Measurements from ENCODE around the gene TM2D3. TPM values are rescaled to one million over a fixed set of nuclear protein-coding genes. Genes with fewer than 3 reads are reported as not detected.

TM2D3 gene
- total RNA-seq, 1 experiment from 2014 or later = 34.7 TPM

DNA sequence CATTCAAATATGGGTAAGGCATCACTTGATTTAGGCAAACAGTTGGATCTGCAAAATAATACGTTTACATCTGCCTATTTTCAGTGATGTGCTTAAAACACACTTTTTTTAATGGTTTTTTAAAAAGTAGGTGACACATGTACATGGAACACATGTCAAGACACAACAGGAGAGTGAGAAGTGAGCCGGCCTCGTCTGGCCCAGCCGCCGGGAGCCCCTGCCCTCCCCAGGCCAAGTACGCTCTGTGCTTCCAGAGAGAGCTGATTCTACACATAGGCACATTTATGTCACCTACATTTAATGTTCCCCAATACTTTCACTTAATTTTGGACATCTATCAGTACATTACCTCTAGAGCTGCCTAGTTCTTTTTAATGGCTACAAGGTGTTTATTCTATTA lies 3.8 kb downstream of the TM2D3 start:
- H3K9me3 Mint-ChIP-seq (ENCODE audit: unreplicated experiment) = no peaks in the 10 kb centered on the region
- H3K36me3 Mint-ChIP-seq (ENCODE audit: insufficient read depth, unreplicated experiment) = peaks cover 30% of the 10 kb centered on the region
- no peaks in the 10 kb centered on the region for H3K27me3 ChIP-seq (replicated peaks; ENCODE audit: control insufficient read depth, insufficient read depth, low read length)
- CTCF ChIA-PET = no interaction called here
- H3K4me3 Mint-ChIP-seq (ENCODE audit: unreplicated experiment) = no peak overlapping the region
- H3K4me3 ChIP-seq (ENCODE audit: low read depth, low read length) = no peak overlapping the region
- H3K27ac Mint-ChIP-seq (ENCODE audit: unreplicated experiment) = no peak overlapping the region
- H3K9me3 ChIP-seq = no peaks in the 10 kb centered on the region
- no peaks in the 10 kb centered on the region; the same call in 1 of the 2 replicates for H3K36me3 ChIP-seq (ENCODE audit: control insufficient read depth, insufficient read depth, low read length)
- intact Hi-C loops (cut with micrococcal nuclease; ENCODE audit: unreplicated experiment) = no loop called here
- DNase-seq = no peak
- H3K4me1 ChIP-seq = peaks cover 9% of the 10 kb centered on the region
- no TSS peak for BruUV-seq (replicated peaks)
- no peaks in the 10 kb centered on the region for H3K27me3 Mint-ChIP-seq (ENCODE audit: insufficient read depth, unreplicated experiment)
- POLR2A ChIA-PET = no interaction called here
- H3K4me1 Mint-ChIP-seq (ENCODE audit: low read depth, unreplicated experiment) = peaks cover 4% of the 10 kb centered on the region
- TF ChIP-seq, protein P1, sequence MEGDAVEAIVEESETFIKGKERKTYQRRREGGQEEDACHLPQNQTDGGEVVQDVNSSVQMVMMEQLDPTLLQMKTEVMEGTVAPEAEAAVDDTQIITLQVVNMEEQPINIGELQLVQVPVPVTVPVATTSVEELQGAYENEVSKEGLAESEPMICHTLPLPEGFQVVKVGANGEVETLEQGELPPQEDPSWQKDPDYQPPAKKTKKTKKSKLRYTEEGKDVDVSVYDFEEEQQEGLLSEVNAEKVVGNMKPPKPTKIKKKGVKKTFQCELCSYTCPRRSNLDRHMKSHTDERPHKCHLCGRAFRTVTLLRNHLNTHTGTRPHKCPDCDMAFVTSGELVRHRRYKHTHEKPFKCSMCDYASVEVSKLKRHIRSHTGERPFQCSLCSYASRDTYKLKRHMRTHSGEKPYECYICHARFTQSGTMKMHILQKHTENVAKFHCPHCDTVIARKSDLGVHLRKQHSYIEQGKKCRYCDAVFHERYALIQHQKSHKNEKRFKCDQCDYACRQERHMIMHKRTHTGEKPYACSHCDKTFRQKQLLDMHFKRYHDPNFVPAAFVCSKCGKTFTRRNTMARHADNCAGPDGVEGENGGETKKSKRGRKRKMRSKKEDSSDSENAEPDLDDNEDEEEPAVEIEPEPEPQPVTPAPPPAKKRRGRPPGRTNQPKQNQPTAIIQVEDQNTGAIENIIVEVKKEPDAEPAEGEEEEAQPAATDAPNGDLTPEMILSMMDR (IDR thresholded peaks at IDR 0.05; ENCODE audit: insufficient read depth in 1 of 2, low read depth in 1 of 2, low read length in 1 of 2, severe bottlenecking in 1 of 2, unreplicated experiment in 1 of 2) = no peak

DNA sequence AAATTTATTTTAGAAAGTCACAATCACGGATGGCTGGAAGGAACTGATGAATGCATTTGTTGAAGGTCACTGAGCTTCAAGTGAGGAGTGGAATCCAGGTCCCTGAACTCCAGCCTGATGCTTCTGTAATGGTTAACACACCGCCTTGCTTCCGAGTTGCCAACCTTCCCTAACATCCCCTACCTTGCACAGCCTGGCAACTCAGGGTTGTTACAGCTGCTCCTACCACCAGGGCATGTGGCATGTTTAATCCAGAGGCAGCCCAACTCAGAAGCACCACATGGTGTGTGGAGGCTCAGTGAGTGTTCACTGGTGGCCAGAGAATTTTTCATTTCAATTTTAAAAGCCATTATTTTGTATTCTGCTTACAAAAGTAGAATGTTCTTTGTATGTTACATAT lies 4.9 kb downstream of the TM2D3 start:
- Mint-ChIP-seq H3K27ac (ENCODE audit: unreplicated experiment) (no peak overlapping the region), H3K4me3 (ENCODE audit: unreplicated experiment) (no peak overlapping the region), H3K27me3 (ENCODE audit: insufficient read depth, unreplicated experiment) (no peaks in the 10 kb centered on the region), H3K36me3 (ENCODE audit: insufficient read depth, unreplicated experiment) (peaks cover 35% of the 10 kb centered on the region), H3K9me3 (ENCODE audit: unreplicated experiment) (no peaks in the 10 kb centered on the region), H3K4me1 (ENCODE audit: low read depth, unreplicated experiment) (peaks cover 4% of the 10 kb centered on the region)
- TF ChIP-seq, protein P1 (IDR thresholded peaks at IDR 0.05; ENCODE audit: insufficient read depth in 1 of 2, low read depth in 1 of 2, low read length in 1 of 2, severe bottlenecking in 1 of 2, unreplicated experiment in 1 of 2) = no peak
- DNase-seq = no peak
- no peaks in the 10 kb centered on the region for H3K27me3 ChIP-seq (replicated peaks; ENCODE audit: control insufficient read depth, insufficient read depth, low read length)
- ChIA-PET CTCF (interaction anchor here (0.5 kb wide), 1 partner anchor 355 kb away, joined by 3 read pairs; no protein-coding TSS in a partner anchor), POLR2A (no interaction called here)
- intact Hi-C loops (cut with micrococcal nuclease; ENCODE audit: unreplicated experiment) = no loop called here
- H3K4me1 ChIP-seq = peaks cover 9% of the 10 kb centered on the region
- no peaks in the 10 kb centered on the region for H3K9me3 ChIP-seq
- no peaks in the 10 kb centered on the region; the same call in 1 of the 2 replicates for H3K36me3 ChIP-seq (ENCODE audit: control insufficient read depth, insufficient read depth, low read length)
- no peak overlapping the region for H3K4me3 ChIP-seq (ENCODE audit: low read depth, low read length)
- no TSS peak for BruUV-seq (replicated peaks)

GRCh38 chr15:101646672-101647071 lies 5.5 kb downstream of the TM2D3 start:
- Histone ChIP-seq H3K4me3 (ENCODE audit: low read depth, low read length) (no peak overlapping the region), H3K36me3 (ENCODE audit: control insufficient read depth, insufficient read depth, low read length) (no peaks in the 10 kb centered on the region; the same call in 1 of the 2 replicates), H3K9me3 (no peaks in the 10 kb centered on the region), H3K4me1 (peaks cover 9% of the 10 kb centered on the region), H3K27me3 (replicated peaks; ENCODE audit: control insufficient read depth, insufficient read depth, low read length) (no peaks in the 10 kb centered on the region)
- no TSS peak for BruUV-seq (replicated peaks)
- ChIA-PET POLR2A (no interaction called here), CTCF (no interaction called here)
- TF ChIP-seq, protein P1 (IDR thresholded peaks at IDR 0.05; ENCODE audit: insufficient read depth in 1 of 2, low read depth in 1 of 2, low read length in 1 of 2, severe bottlenecking in 1 of 2, unreplicated experiment in 1 of 2) = no peak
- no peaks in the 10 kb centered on the region for H3K9me3 Mint-ChIP-seq (ENCODE audit: unreplicated experiment)
- no peak for DNase-seq
- intact Hi-C loops (cut with micrococcal nuclease; ENCODE audit: unreplicated experiment) = no loop called here
- peaks cover 4% of the 10 kb centered on the region for H3K4me1 Mint-ChIP-seq (ENCODE audit: low read depth, unreplicated experiment)
- H3K36me3 Mint-ChIP-seq (ENCODE audit: insufficient read depth, unreplicated experiment) = peaks cover 40% of the 10 kb centered on the region
- H3K4me3 Mint-ChIP-seq (ENCODE audit: unreplicated experiment) = no peak overlapping the region
- no peak overlapping the region for H3K27ac Mint-ChIP-seq (ENCODE audit: unreplicated experiment)
- no peaks in the 10 kb centered on the region for H3K27me3 Mint-ChIP-seq (ENCODE audit: insufficient read depth, unreplicated experiment)
